HEK293T (cell line): ENCODE data around the gene DOCK3.

Source experiments
- BHLHE40 ChIP-seq: fragments of 450-650 bp; IDR thresholded peaks from 2 replicates; pipeline ENCODE4 v1.6.1; 2016; ENCODE audit warnings: mild to moderate bottlenecking, moderate library complexity, borderline replicate concordance
- FOXM1 ChIP-seq: fragments of 450-650 bp; IDR thresholded peaks from 2 replicates; pipeline ENCODE4 v1.6.1; 2017; ENCODE audit warnings: mild to moderate bottlenecking, borderline replicate concordance
- NFRKB ChIP-seq: fragments of 450-650 bp; IDR thresholded peaks from 2 replicates; pipeline ENCODE4 v1.6.1; 2016; ENCODE audit warnings: mild to moderate bottlenecking, moderate library complexity
- SP1 ChIP-seq: fragments of 450-650 bp; IDR thresholded peaks from 2 replicates; pipeline ENCODE4 v1.6.1; 2017
- ZNF384 ChIP-seq: fragments of 450-650 bp; IDR thresholded peaks from 2 replicates; pipeline ENCODE4 v1.6.1; 2016
- TF ChIP-seq, protein P1 (sequence below): fragments of 450-650 bp; IDR thresholded peaks from 2 replicates; pipeline ENCODE4 v1.6.1; 2016

GRCh38 chr3:50971487-50971924 lies 296.8 kb downstream of the DOCK3 start:
- TF ChIP-seq, protein P1, sequence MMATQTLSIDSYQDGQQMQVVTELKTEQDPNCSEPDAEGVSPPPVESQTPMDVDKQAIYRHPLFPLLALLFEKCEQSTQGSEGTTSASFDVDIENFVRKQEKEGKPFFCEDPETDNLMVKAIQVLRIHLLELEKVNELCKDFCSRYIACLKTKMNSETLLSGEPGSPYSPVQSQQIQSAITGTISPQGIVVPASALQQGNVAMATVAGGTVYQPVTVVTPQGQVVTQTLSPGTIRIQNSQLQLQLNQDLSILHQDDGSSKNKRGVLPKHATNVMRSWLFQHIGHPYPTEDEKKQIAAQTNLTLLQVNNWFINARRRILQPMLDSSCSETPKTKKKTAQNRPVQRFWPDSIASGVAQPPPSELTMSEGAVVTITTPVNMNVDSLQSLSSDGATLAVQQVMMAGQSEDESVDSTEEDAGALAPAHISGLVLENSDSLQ, result no peak
- no peak for TF ChIP-seq BHLHE40
- no peak for TF ChIP-seq SP1
- no peak for TF ChIP-seq ZNF384
- TF ChIP-seq FOXM1, result no peak
- no peak for TF ChIP-seq NFRKB
